HG02870 (cell line): Measurements from ENCODE around the gene CLIC2.
"Not testable (repeated sequence)": the region's sequence is repeated elsewhere in the genome, so short reads cannot be mapped to it uniquely, and the experiment has no call there.

Experiments
- ATAC-seq: cut with Tn5 transposase; IDR thresholded peaks from one replicate; pipeline ENCODE4 v1.9.1; 2021; ENCODE audit warnings: mild to moderate bottlenecking, moderate library complexity; ENCODE audit not compliant: unreplicated experiment

The CLIC2 gene

DNA sequence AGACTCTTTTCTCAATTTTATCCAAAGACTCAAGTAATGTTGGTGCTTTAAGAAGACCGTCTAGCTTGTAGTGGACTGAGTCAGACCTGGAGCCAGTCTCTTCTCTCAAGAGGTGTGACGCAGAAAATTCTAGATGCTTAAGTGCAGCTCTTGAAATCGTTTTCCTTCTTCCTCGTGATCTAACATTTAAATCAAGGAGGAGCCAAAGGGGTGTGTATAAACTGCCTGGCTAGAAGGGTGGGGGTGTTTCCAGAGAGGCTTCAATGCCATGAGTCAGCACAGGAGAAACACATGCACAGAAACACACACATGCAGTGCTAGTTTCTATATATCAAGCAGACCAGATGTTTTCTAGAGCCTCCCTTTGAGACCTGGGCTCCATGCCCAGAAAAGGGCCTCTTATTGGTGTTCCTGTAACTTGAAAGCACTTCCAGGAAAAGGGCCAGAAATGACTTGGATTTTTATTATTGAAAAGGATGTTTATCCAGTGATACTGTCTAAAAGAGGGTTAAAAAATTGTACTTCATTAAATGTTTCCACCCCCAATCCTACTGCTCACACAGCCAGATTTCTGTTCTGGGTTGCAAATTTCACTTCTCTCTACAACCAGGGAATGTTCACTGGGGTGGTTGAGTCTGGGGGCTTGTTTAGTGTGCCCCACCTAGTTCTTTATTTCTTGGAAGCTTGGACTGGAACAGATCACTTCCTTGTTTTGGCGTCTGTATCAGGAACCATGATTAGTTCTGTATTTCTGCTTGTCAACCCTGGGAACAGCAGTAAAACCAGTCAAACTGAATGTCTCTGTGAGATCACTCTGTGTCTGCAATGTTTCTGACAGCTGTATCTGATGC lies at the start of gene CLIC2:
CLIC2 (minus strand) TSS at position 129 of the 851 bp plus-strand sequence. CDS start 187 bp downstream, outside the sequence.
- ATAC-seq: peak; percentile 82

DNA sequence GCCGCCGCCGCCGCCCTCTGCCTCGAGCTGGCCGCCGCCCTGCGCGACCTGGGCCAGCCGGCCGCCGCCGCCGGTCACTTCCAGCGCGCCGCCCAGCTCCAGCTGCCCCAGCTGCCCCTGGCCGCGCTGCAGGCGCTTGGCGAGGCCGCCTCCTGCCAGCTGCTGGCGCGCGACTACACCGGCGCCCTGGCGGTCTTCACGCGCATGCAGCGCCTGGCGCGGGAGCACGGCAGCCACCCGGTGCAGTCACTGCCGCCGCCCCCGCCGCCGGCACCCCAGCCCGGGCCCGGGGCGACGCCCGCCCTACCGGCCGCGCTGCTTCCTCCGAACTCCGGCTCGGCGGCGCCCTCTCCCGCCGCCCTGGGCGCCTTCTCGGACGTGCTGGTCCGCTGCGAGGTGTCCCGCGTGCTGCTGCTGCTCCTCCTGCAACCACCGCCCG lies 48.1 kb upstream of the CLIC2 start:
- peak; percentile 39 for ATAC-seq

DNA sequence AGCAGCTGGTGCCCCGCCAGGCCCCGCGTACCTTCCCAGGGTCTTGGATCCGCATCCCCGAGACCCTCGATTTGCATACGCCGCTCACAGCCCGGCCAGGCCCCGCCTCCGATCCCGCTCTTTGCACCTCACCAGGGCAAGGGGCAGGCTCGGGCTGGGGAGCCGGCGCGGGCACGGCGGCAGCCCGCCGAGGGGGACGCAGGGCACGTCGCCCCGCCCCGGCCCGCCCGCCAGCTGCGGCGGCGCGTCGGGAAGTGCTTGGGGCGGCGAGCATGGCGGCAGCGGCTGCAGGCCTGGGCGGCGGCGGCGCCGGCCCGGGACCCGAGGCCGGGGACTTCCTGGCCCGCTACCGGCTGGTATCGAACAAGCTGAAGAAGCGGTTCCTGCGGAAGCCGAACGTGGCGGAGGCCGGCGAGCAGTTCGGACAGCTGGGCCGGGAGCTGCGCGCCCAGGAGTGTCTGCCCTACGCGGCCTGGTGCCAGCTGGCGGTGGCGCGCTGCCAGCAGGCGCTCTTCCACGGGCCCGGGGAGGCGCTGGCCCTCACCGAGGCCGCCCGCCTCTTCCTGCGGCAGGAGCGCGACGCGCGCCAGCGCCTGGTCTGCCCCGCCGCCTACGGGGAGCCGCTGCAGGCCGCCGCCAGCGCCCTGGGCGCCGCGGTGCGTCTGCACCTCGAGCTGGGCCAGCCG lies 47.6 kb upstream of the CLIC2 start, which contains the start of gene F8A2:
F8A2 (plus strand) TSS at position 253 of the 686 bp plus-strand sequence; CDS start at position 273, 20 bp downstream.
- peak; percentile 64 for ATAC-seq

DNA sequence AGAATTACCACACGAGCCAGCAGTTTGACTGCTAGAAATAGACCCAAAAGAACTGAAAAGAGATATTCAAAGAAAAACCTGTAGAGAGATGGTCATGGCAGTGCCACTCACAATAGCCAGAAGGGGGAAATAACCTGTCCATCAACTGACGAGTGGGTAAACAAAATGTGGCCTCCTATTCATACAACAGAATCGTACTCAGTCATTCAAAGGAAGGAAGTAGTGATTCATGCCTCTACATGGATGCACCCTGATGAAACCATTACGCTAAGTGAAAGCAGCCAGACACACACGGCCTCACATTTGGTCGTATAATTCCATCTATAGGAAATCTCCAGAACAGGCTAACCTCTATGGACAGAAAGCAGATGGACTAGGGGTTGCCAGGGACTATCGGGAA lies 45.4 kb upstream of the CLIC2 start:
- ATAC-seq: not testable (repeated sequence)

GRCh38 chrX:155373777-155374458 lies 39.5 kb upstream of the CLIC2 start:
- not testable (repeated sequence) for ATAC-seq

DNA sequence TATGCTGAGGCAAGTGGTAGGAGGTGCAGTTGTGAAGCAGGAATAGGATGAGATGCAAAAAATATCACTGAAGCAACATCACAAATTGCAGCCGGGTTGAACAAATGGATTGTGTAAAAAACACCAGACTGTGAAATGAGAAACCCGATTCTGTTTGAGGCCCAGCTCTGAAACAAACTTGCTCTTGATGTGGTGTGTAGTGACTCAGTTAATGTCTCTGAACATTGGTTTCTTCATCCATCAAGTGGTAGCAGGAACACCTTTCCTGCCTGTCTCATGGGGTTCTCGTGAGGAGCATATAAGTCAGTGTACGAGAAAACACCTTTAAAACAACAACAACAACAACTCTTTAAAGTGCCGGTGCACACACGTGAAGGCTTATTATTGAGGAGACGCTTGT lies 29.3 kb upstream of the CLIC2 start:
- not testable (repeated sequence) for ATAC-seq

- not testable (repeated sequence) for ATAC-seq
Observed at GRCh38 chrX:155349448-155349847, 15.0 kb upstream of the CLIC2 start.

GRCh38 chrX:155345689-155346088 lies 11.3 kb upstream of the CLIC2 start:
- ATAC-seq: not testable (repeated sequence)

GRCh38 chrX:155335337-155335712 lies 911 bp upstream of the CLIC2 start:
- ATAC-seq: not testable (repeated sequence)

DNA sequence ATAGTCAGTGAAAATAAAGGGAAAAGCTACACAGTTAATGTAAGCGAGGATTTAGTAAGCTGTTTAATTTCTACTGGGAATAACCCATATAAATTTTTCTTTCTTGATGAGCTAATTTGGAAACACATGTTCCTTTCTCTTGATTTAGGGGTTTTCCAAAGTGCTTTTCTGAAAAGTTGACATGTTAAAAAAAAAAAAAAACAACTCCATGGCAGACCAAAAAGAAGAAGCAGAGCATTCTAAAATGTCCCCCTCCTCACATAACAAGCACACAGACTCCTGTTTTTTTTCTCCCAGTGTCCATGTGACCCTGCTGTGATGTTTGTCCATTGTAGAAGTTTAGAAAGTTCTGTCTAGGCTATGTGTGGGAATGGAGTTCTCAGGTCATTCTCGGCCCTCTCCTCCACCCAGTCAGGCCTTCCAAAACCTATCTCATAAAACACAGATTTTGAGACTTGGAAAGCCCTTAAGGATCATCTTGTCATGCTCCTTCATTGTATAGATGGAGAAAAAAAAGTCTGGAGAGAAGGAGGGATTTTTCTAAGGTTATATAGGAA lies 792 bp downstream of the CLIC2 start:
- ATAC-seq: no peak

- no peak for ATAC-seq
Observed at GRCh38 chrX:155330992-155331391, 3.4 kb downstream of the CLIC2 start.

DNA sequence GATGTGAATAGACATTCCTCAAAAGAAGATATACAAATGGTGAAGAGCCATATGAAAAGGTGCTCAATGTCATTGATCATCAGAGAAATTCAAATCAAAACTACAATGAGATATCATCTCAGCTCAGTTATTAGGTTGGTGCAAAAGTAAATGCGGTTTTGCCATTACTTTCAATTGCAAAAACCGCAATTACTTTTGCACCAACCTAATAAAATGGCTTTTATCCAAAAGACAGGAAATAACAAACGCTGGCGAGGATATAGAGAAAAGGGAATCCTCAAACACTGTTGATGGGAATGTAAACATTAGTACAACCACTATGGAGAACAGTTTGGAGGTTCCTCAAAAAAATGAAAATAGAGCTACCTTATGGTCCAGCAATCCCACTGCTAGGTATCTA lies 5.1 kb downstream of the CLIC2 start:
- ATAC-seq: no peak

DNA sequence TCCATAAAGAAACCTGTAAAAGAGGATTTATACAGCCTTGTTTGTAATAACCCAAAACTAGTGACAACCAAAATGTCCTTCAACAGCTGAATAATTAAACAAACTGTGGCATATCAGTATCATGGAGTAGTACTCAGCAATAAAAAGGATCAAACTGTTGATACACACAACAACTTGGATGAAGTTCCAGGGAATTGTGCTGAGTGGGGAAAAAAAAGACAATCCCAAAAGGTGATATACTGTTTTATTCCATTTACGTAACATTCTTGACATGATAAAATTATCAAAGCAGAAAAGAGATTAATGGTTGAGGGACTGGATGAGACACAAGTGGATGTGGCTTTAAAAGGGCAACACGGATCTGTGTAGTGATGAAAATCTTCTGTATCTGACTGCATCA lies 7.8 kb downstream of the CLIC2 start:
- no peak for ATAC-seq

- no peak for ATAC-seq
Observed at GRCh38 chrX:155314260-155314659, 20.2 kb downstream of the CLIC2 start.

- no peak for ATAC-seq
Observed at GRCh38 chrX:155313766-155314165, 20.6 kb downstream of the CLIC2 start.

- ATAC-seq: no peak
Observed at GRCh38 chrX:155293771-155294170, 40.6 kb downstream of the CLIC2 start.

- ATAC-seq: no peak
Observed at GRCh38 chrX:155279873-155280272, 54.5 kb downstream of the CLIC2 start.

GRCh38 chrX:155270969-155271368 lies 63.4 kb downstream of the CLIC2 start:
- ATAC-seq: no peak

DNA sequence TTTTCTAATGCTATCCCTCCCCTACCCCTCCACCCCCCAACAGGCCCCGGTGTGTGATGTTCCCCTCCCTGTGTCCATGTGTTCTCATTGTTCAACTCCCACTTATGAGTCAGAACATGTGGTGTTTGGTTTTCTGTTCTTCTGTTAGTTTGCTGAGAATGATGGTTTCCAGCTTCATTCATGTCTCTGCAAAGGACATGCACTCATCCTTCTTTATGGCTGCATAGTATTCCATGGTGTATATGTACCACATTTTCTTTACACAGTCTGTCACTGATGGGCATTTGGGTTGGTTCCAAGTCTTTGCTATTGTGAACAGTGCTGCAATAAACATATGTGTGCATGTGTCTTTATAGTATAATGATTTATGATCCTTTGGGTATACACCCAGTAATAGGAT lies 66.4 kb downstream of the CLIC2 start:
- not testable (repeated sequence) for ATAC-seq

- ATAC-seq: no peak
Observed at GRCh38 chrX:155266439-155266838, 68.0 kb downstream of the CLIC2 start.
